Central memory CD8-positive, alpha-beta T cell (primary cell): Measurements from ENCODE around the gene LPXN.

Experiments
- ATAC-seq: fragments of 150-1000 bp; cut with Tn5 transposase; replicated peaks from 2 replicates; pipeline ENCODE4 v1.10.0; 2022; ENCODE audit warnings: mild to moderate bottlenecking, moderate FRiP score, moderate number of reproducible peaks; ENCODE audit not compliant: poor library complexity, severe bottlenecking; ENCODE audit errors: extremely low read depth
- DNase-seq, 2 donors: peaks; one replicate each; pipeline ENCODE4 v3.0.0; 2021; ENCODE audit warnings: low spot score in 2 of 2
- H3K27ac Mint-ChIP-seq: one replicate; pipeline ENCODE4 v1.8.0; 2022; ENCODE audit warnings: low read depth, mild to moderate bottlenecking, moderate library complexity, mixed read lengths
- H3K27me3 Mint-ChIP-seq: one replicate; pipeline ENCODE4 v1.8.0; 2022; ENCODE audit warnings: mixed read lengths
- H3K36me3 Mint-ChIP-seq: one replicate; pipeline ENCODE4 v1.8.0; 2022; ENCODE audit warnings: mild to moderate bottlenecking, moderate library complexity, mixed read lengths; ENCODE audit not compliant: insufficient read depth
- H3K4me1 Mint-ChIP-seq: one replicate; pipeline ENCODE4 v1.8.0; 2022; ENCODE audit warnings: mixed read lengths
- H3K4me3 Mint-ChIP-seq: one replicate; pipeline ENCODE4 v1.8.0; 2022; ENCODE audit warnings: mild to moderate bottlenecking, moderate library complexity, mixed read lengths
- H3K9me3 Mint-ChIP-seq: one replicate; pipeline ENCODE4 v1.8.0; 2022; ENCODE audit warnings: mixed read lengths

LPXN gene

GRCh38 chr11:58575377-58576020 lies at the start of gene LPXN:
TSS of gene LPXN (minus strand) at chr11:58575856. CDS start at chr11:58575772, 84 bp downstream.
- Mint-ChIP-seq H3K9me3 (no peaks in the 10 kb centered on the region), H3K27me3 (no peaks in the 10 kb centered on the region), H3K27ac (peak within 1 kb of the TSS; percentile 100), H3K4me1 (peaks cover 75% of the 10 kb centered on the region), H3K36me3 (peaks cover 49% of the 10 kb centered on the region), H3K4me3 (peak within 1 kb of the TSS; percentile 95)
- DNase-seq (peak; percentile 37 to 39), ATAC-seq (no peak)

- no peaks in the 10 kb centered on the region for H3K9me3 Mint-ChIP-seq
- no peak for DNase-seq
- peaks cover 4% of the 10 kb centered on the region for H3K4me1 Mint-ChIP-seq
- H3K27me3 Mint-ChIP-seq, result no peaks in the 10 kb centered on the region
- no peak for ATAC-seq
- H3K27ac Mint-ChIP-seq, result no peak overlapping the region
- H3K4me3 Mint-ChIP-seq, result no peak overlapping the region
- H3K36me3 Mint-ChIP-seq, result peaks cover 20% of the 10 kb centered on the region
Measured at GRCh38 chr11:58625086-58625485, 49.4 kb upstream of the LPXN start.

- ATAC-seq (no peak), DNase-seq (no peak)
- no peaks in the 10 kb centered on the region for H3K4me1 Mint-ChIP-seq
- H3K9me3 Mint-ChIP-seq, result no peaks in the 10 kb centered on the region
- no peaks in the 10 kb centered on the region for H3K27me3 Mint-ChIP-seq
- H3K27ac Mint-ChIP-seq, result no peak within 1 kb of the TSS
- H3K4me3 Mint-ChIP-seq, result no peak within 1 kb of the TSS
- peaks cover 43% of the 10 kb centered on the region for H3K36me3 Mint-ChIP-seq
Measured at GRCh38 chr11:58622344-58622743, 46.7 kb upstream of the LPXN start, which contains the start of gene CNTF. TSS of gene CNTF (plus strand) at chr11:58622665. CDS start at chr11:58622753, 88 bp downstream.

- Mint-ChIP-seq H3K4me1 (no peaks in the 10 kb centered on the region), H3K27ac (no peak overlapping the region)
Measured at GRCh38 chr11:58621586-58622262, 46.1 kb upstream of the LPXN start.

GRCh38 chr11:58617976-58618557 lies 42.4 kb upstream of the LPXN start:
- Mint-ChIP-seq H3K27me3 (no peaks in the 10 kb centered on the region), H3K4me1 (no peaks in the 10 kb centered on the region), H3K4me3 (no peak overlapping the region), H3K27ac (peak overlapping the region; percentile 41), H3K9me3 (no peaks in the 10 kb centered on the region), H3K36me3 (peaks cover 67% of the 10 kb centered on the region)
- DNase-seq, result no peak
- no peak for ATAC-seq

More at GRCh38 chr11:58621586-58622262, 46.1 kb upstream of the LPXN start:
- ATAC-seq (no peak), DNase-seq (no peak)
- Mint-ChIP-seq H3K4me3 (no peak overlapping the region), H3K9me3 (no peaks in the 10 kb centered on the region), H3K36me3 (peaks cover 49% of the 10 kb centered on the region), H3K27me3 (no peaks in the 10 kb centered on the region)

- Mint-ChIP-seq H3K27ac (no peak overlapping the region), H3K4me3 (no peak overlapping the region), H3K4me1 (no peaks in the 10 kb centered on the region), H3K27me3 (no peaks in the 10 kb centered on the region), H3K36me3 (peaks cover 75% of the 10 kb centered on the region), H3K9me3 (no peaks in the 10 kb centered on the region)
- ATAC-seq, result no peak
- no peak for DNase-seq
Measured at GRCh38 chr11:58616594-58616993, 40.9 kb upstream of the LPXN start.

- ATAC-seq (no peak), DNase-seq (no peak)
- Mint-ChIP-seq H3K27me3 (no peaks in the 10 kb centered on the region), H3K4me1 (no peaks in the 10 kb centered on the region), H3K4me3 (no peak overlapping the region), H3K9me3 (no peaks in the 10 kb centered on the region), H3K27ac (no peak overlapping the region), H3K36me3 (peaks cover 81% of the 10 kb centered on the region)
Measured at GRCh38 chr11:58615559-58615958, 39.9 kb upstream of the LPXN start.

GRCh38 chr11:58613228-58613627 lies 37.6 kb upstream of the LPXN start:
- ATAC-seq, result no peak
- H3K36me3 Mint-ChIP-seq, result peaks cover 67% of the 10 kb centered on the region
- no peak overlapping the region for H3K27ac Mint-ChIP-seq
- DNase-seq, result no peak
- H3K27me3 Mint-ChIP-seq, result no peaks in the 10 kb centered on the region
- no peaks in the 10 kb centered on the region for H3K9me3 Mint-ChIP-seq
- H3K4me3 Mint-ChIP-seq, result no peak overlapping the region
- no peaks in the 10 kb centered on the region for H3K4me1 Mint-ChIP-seq

- H3K4me3 Mint-ChIP-seq, result no peak overlapping the region
- no peaks in the 10 kb centered on the region for H3K27me3 Mint-ChIP-seq
- no peaks in the 10 kb centered on the region for H3K9me3 Mint-ChIP-seq
- ATAC-seq, result no peak
- H3K36me3 Mint-ChIP-seq, result peaks cover 46% of the 10 kb centered on the region
- H3K4me1 Mint-ChIP-seq, result peaks cover 24% of the 10 kb centered on the region
- no peak overlapping the region for H3K27ac Mint-ChIP-seq
- DNase-seq, result no peak
Measured at GRCh38 chr11:58609723-58610122, 34.1 kb upstream of the LPXN start.

- no peak overlapping the region for H3K4me3 Mint-ChIP-seq
- ATAC-seq (no peak), DNase-seq (no peak)
- no peaks in the 10 kb centered on the region for H3K27me3 Mint-ChIP-seq
- H3K36me3 Mint-ChIP-seq, result peaks cover 33% of the 10 kb centered on the region
- peaks cover 38% of the 10 kb centered on the region for H3K4me1 Mint-ChIP-seq
- no peaks in the 10 kb centered on the region for H3K9me3 Mint-ChIP-seq
- no peak overlapping the region for H3K27ac Mint-ChIP-seq
Measured at GRCh38 chr11:58608331-58608730, 32.7 kb upstream of the LPXN start.

- Mint-ChIP-seq H3K9me3 (no peaks in the 10 kb centered on the region), H3K4me3 (no peak overlapping the region), H3K4me1 (peaks cover 50% of the 10 kb centered on the region), H3K27me3 (no peaks in the 10 kb centered on the region), H3K36me3 (peaks cover 25% of the 10 kb centered on the region), H3K27ac (peak overlapping the region; percentile 93)
- ATAC-seq (no peak), DNase-seq (no peak)
Measured at GRCh38 chr11:58606930-58607714, 31.5 kb upstream of the LPXN start.

- Mint-ChIP-seq H3K36me3 (peaks cover 15% of the 10 kb centered on the region), H3K4me3 (no peak overlapping the region), H3K9me3 (no peaks in the 10 kb centered on the region), H3K27me3 (no peaks in the 10 kb centered on the region), H3K4me1 (peaks cover 94% of the 10 kb centered on the region), H3K27ac (no peak overlapping the region)
- no peak for ATAC-seq
- DNase-seq, result no peak
Measured at GRCh38 chr11:58600510-58600909, 24.9 kb upstream of the LPXN start.
